AG08395 (cell line): ENCODE data around the gene KLF3.

ENCODE experiments used
- DNase-seq: peaks from one replicate; pipeline ENCODE4 v3.0.0; 2012; ENCODE audit warnings: mixed read lengths, low spot score

Gene KLF3

DNA sequence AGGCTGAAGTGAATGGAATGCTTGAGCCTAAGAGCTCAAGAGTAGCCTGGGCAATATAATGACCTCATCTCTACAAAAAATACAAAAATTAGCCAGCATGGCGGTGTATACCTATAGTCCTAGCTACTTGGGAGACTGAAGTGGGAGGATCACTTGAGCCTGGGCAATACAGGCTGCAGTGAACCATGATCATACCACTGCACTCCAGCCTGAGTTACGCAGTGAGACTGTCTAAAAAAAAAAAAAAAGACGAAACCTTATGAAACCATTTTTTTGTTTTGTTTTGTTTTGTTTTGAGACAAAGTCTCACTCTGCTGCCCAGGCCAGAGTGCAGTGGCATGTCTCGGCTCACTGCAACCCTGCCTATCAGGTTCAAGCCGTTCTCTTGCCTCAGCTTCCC, 81.9 kb downstream of the KLF3 start:
- DNase-seq = no peak

DNA sequence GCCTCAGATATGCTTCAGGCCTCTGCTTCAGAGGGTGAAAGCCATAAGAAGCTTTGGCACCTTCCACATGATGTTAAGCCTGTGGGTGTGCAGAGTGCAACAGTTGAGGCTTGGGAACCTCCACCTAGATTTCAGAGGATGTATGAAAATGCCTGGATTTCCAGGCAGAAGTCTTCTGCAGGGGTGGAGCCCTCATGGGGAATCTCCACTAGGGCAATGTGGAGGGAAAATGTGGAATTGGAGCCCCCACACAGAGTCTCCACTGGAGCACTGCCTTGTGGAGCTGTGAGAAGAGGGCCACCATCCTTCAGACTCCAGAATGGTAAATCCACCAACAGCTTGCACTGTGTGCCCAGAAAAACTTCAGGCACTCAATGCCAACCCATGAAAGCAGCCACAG, 83.6 kb downstream of the KLF3 start:
- no peak for DNase-seq

DNA sequence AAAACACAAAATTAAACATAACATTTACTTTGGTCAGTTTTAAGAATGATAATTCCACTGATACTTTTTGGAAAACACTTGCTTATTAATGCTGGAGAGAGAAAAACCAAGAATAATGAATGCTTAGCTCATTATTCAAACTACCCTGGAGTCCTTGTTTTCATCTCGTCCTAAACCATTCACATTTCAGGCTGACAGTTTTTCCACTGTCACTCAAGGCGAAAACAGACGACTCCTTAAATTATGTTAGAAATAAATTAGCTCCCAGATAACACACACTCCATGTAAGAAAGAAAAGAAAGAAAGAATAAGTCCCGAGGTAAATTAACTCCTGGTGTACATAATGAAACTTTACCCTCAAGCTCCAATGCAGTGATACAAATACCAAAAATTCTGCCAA, 85.3 kb downstream of the KLF3 start:
- no peak for DNase-seq
